KOPT-K1 (cell line): ENCODE results near the gene ZNF821.
"Not testable (repeated sequence)": the region's sequence is repeated elsewhere in the genome, so short reads cannot be mapped to it uniquely, and the experiment has no call there.

Experiments used
- H3K27ac ChIP-seq: fragments of 200-600 bp; sonication (generic); 2 replicates; pipeline ENCODE4 v1.5.1; 2016; ENCODE audit warnings: antibody characterized with exemption, mild to moderate bottlenecking, low read depth, low read length; ENCODE audit not compliant: poor library complexity, severe bottlenecking
- H3K36me3 ChIP-seq: fragments of 200-600 bp; sonication (generic); 2 replicates; pipeline ENCODE4 v1.5.1; 2017; ENCODE audit warnings: antibody characterized with exemption, mild to moderate bottlenecking, low read length, moderate library complexity; ENCODE audit not compliant: insufficient read depth
- H3K9me3 ChIP-seq: fragments of 200-600 bp; sonication (generic); 2 replicates; pipeline ENCODE4 v1.5.1; 2017; ENCODE audit warnings: antibody characterized with exemption, low read length, mild to moderate bottlenecking; ENCODE audit not compliant: insufficient read depth, poor library complexity, severe bottlenecking

ZNF821 gene

DNA sequence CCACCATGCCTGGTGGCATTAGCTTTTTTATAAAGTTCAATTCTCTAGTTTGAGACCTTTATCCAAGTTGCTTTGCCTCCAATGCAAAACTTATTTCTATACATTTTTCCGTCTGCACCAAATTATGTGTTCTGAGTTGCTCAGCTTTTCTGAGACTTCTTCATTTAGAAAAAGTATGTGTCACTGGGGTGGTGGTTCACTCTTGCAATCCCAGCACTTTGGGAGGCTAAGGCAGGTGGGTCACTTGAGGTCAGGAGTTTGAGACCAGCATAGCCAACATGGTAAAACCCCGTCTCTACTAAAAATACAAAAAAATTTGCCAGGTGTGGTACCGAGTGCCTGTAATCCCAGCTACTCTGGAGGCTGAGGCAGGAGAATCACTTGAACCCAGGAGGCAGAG lies 52.3 kb downstream of the ZNF821 start:
- not testable (repeated sequence) for H3K27ac ChIP-seq, H3K9me3 ChIP-seq, H3K36me3 ChIP-seq

DNA sequence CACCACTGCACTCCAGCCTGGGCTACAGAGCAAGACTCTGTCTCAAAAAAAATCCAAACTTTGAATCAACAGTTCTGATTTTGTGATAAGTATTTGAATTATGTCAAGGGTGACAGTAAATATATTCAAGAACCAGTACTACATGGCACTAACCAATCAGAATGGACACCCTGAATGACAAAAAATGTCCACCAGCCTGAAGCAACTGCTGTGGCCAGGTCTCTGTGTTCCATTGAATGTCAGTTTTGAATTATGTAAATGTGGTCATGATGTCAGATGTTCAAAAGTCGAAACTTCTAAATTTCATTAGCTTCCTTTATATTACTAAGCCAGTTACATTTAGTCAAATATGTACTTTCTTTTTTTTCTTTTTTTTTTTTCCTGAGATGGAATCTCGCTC lies 53.6 kb downstream of the ZNF821 start:
- no peak overlapping the region for H3K27ac ChIP-seq
- H3K36me3 ChIP-seq, result no peaks in the 10 kb centered on the region
- H3K9me3 ChIP-seq, result no peaks in the 10 kb centered on the region

DNA sequence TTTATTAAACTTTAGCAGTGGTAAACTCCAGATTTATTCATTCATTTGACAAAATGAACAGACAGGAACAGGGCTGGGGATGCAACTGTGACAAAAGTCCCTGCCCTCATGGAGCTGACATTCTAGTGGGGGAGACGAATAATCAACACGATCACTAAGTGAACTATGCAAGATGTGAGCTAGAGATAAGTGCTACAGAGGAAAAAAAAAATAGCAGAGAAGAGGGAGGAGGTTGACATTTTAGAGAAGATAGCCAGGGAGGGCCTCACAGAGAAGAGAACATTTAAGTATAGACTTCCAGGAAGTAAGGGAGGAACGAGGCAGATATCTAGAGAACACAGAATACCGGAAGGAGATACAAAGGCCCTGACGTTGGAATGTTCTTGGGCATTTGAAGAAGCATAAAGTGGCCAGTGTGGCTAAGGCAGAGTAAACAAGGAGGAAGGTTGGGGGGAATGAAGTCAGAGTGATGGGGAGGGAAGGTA lies 57.4 kb downstream of the ZNF821 start:
- H3K36me3 ChIP-seq, result no peaks in the 10 kb centered on the region
- no peaks in the 10 kb centered on the region for H3K9me3 ChIP-seq
- H3K27ac ChIP-seq, result no peak overlapping the region

DNA sequence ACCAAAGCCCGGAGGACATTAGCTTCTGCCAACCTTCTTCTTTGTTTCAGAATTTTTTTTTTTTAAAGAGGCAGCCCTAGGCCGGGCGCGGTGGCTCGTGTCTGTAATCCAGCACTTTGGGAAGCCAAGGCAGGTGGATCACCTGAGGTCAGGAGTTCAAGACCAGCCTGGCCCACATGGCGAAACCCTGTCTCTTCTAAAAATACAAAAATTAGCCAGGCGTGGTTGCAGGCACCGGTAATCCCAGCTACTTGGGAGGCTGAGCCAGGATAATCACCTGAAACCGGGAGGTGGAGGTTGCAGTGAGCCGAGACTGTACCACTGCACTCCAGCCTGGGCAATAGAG lies 66.9 kb downstream of the ZNF821 start:
- H3K36me3 ChIP-seq, H3K27ac ChIP-seq, H3K9me3 ChIP-seq: not testable (repeated sequence)

DNA sequence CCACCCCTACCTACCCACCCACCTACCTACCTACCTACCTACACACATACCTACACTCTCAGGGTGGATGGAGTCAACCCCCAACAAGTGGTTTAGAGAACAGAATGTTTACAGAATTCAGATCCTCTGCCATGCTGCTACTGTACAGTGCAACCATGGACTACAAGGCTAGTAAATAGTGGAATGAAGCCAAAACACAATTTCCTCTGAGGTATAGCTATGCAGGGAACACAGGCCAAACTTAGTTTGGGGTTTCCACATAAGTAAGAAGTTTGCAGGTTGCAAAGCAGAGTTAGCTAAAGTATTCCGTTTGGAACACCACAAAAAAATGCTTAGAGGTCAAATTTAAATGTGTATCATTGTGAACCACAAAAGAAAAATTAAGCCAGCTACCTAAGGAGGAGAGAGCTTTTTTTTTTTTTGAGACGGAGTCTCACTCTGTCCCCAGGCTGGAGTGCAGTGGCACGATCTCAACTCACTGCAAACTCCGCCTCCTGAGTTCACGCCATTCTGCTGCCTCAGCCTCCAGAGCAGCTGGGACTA lies 72.7 kb downstream of the ZNF821 start:
- Histone ChIP-seq H3K27ac (no peak overlapping the region), H3K36me3 (0 out of 2 replicates have a peak, but pooled peaks cover 7% of the 10 kb centered on the region), H3K9me3 (no peaks in the 10 kb centered on the region)

DNA sequence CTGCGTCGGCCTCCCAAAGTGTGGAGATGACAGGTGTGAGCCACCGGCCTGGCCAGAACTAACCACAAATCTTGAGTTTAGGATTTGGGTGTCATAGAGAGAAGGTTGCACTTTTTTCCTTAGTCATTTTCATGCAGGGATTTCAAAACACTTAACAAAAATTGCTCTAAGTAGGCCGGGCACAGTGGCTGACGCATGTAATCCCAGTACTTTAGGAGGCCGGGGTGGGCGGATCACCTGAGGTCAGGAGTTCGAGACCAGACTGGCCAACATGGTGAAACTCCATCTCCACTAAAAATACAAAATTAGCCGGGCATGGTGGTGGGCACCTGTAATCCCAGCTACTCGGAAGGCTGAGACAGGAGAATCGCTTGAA lies 73.8 kb downstream of the ZNF821 start:
- H3K9me3 ChIP-seq, H3K27ac ChIP-seq: not testable (repeated sequence)
- H3K36me3 ChIP-seq, result peaks cover 15% of the 10 kb centered on the region
